Ishikawa (cell line): ENCODE measurements around the gene NUP210.

Experiments
- CEBPB ChIP-seq: IDR thresholded peaks from 2 replicates; pipeline ENCODE4 v1.6.1; 2012
- CREB1 ChIP-seq: IDR thresholded peaks from 2 replicates; pipeline ENCODE4 v1.6.1; 2012; ENCODE audit warnings: low read depth
- EGR1 ChIP-seq: IDR thresholded peaks from 2 replicates; pipeline ENCODE4 v1.6.1; 2012
- EP300 ChIP-seq: IDR thresholded peaks from 2 replicates; pipeline ENCODE4 v1.6.1; 2012; ENCODE audit warnings: borderline replicate concordance
- FOXM1 ChIP-seq: IDR thresholded peaks from 2 replicates; pipeline ENCODE4 v1.6.1; 2012; ENCODE audit warnings: low read depth, borderline replicate concordance
- MAX ChIP-seq: IDR thresholded peaks from 2 replicates; pipeline ENCODE4 v1.6.1; 2012
- NFIC ChIP-seq: IDR thresholded peaks from 2 replicates; pipeline ENCODE4 v1.6.1; 2012
- RAD21 ChIP-seq: IDR thresholded peaks from 2 replicates; pipeline ENCODE4 v1.6.1; 2012; ENCODE audit warnings: low read depth
- TAF1 ChIP-seq: IDR thresholded peaks from 2 replicates; pipeline ENCODE4 v1.6.1; 2012; ENCODE audit warnings: low read depth, mild to moderate bottlenecking
- TCF12 ChIP-seq: IDR thresholded peaks from 2 replicates; pipeline ENCODE4 v1.6.1; 2012; ENCODE audit warnings: low read depth
- TEAD4 ChIP-seq: IDR thresholded peaks from 2 replicates; pipeline ENCODE4 v1.6.1; 2012
- USF1 ChIP-seq: IDR thresholded peaks from 2 replicates; pipeline ENCODE4 v1.6.1; 2012
- YY1 ChIP-seq: IDR thresholded peaks from 2 replicates; pipeline ENCODE4 v1.6.1; 2012; ENCODE audit warnings: low read depth
- ZBTB7A ChIP-seq: IDR thresholded peaks from 2 replicates; pipeline ENCODE4 v1.6.1; 2012; ENCODE audit warnings: low read depth
- TF ChIP-seq, protein P1 (sequence below): IDR thresholded peaks from 2 replicates; pipeline ENCODE4 v1.6.1; 2012; ENCODE audit warnings: low read depth, mild to moderate bottlenecking

NUP210 gene

GRCh38 chr3:13451301-13451673 lies 31.2 kb upstream of the NUP210 start:
- TF ChIP-seq ZBTB7A: no peak
- TF ChIP-seq CEBPB: no peak
- TF ChIP-seq TEAD4: no peak
- TF ChIP-seq RAD21: no peak
- no peak for TF ChIP-seq NFIC
- no peak for TF ChIP-seq TAF1
- TF ChIP-seq USF1: no peak
- peak; percentile 21; the same call in 1 of the 2 replicates for TF ChIP-seq MAX

DNA sequence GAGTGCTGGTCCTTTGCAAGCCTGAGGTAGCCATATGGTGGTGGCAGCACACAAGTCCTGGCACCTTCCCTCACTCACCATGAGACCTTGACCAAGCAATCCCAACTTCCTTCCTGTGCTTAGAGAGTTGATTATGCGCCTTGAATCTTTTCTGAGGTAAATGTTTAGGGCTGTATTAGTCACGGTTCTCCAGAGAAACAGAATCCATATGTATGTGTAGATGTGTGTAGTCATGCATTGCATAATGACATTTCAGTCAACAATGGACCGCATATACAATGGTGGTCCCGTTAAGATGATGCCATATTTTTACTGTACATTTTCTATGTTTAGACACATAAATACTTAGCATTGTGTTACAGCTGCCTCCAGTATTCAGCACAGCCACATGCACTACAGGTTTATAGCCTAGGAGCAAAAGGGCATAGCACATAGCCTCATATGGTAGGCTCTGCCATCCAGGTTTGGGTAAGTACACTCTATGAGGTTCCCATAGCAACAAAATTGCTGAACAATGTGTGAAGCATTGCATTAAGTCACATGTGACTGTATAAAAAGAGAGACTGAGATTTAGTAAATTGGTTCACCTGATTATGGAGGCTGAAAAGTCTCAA lies 20.2 kb upstream of the NUP210 start:
- TF ChIP-seq MAX (no peak), NFIC (no peak), TAF1 (no peak), TEAD4 (no peak), CREB1 (no peak), YY1 (no peak), RAD21 (no peak), EP300 (no peak), EGR1 (no peak), ZBTB7A (no peak), USF1 (no peak), TCF12 (no peak)
- TF ChIP-seq, protein P1, sequence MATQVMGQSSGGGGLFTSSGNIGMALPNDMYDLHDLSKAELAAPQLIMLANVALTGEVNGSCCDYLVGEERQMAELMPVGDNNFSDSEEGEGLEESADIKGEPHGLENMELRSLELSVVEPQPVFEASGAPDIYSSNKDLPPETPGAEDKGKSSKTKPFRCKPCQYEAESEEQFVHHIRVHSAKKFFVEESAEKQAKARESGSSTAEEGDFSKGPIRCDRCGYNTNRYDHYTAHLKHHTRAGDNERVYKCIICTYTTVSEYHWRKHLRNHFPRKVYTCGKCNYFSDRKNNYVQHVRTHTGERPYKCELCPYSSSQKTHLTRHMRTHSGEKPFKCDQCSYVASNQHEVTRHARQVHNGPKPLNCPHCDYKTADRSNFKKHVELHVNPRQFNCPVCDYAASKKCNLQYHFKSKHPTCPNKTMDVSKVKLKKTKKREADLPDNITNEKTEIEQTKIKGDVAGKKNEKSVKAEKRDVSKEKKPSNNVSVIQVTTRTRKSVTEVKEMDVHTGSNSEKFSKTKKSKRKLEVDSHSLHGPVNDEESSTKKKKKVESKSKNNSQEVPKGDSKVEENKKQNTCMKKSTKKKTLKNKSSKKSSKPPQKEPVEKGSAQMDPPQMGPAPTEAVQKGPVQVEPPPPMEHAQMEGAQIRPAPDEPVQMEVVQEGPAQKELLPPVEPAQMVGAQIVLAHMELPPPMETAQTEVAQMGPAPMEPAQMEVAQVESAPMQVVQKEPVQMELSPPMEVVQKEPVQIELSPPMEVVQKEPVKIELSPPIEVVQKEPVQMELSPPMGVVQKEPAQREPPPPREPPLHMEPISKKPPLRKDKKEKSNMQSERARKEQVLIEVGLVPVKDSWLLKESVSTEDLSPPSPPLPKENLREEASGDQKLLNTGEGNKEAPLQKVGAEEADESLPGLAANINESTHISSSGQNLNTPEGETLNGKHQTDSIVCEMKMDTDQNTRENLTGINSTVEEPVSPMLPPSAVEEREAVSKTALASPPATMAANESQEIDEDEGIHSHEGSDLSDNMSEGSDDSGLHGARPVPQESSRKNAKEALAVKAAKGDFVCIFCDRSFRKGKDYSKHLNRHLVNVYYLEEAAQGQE: no peak

DNA sequence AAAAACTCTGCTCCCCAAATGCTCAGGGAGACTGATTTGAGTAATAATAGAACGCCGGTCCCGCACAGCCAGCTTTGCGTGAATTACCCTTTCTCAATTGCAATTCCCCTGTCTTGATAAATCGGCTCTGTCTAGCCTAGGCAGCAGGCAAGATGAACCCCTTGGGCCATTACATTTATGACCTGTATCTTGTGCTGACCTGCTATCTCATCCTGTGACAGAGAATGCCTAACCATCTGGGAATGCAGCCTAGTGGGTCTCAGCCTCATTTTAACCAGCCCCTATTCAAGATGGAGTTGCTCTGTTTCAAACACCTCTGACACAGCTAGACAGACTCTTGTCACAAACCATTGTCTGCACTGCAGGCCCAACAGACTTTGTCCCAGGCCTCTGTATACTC lies 13.8 kb upstream of the NUP210 start:
- TF ChIP-seq TCF12 (no peak), TEAD4 (no peak), RAD21 (no peak), FOXM1 (no peak), EP300 (no peak), CREB1 (no peak), MAX (no peak), CEBPB (no peak), YY1 (no peak), ZBTB7A (no peak), TAF1 (no peak), USF1 (no peak), NFIC (no peak), EGR1 (no peak)
- TF ChIP-seq, protein P1: no peak

DNA sequence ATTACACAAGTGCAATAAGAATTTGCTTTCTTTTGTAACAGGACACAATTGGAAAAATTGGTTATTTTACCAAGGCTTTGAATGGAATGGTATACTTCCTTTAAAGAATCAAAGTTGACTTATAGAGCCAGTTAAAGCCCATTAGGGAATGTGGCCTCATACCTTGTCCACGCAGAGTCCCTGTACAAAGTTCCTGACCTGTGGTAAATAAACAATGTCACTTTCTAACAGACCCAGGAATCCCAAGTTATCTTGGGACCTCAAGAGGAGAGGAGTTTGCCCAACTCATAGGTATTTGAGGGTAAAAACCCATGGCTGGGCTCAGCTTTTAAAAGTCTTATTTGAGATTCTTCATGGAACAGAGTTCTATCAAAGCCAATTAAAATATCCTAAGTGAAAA lies 12.0 kb upstream of the NUP210 start:
- TF ChIP-seq TCF12: no peak
- TF ChIP-seq EGR1: no peak
- TF ChIP-seq, protein P1: no peak
- no peak for TF ChIP-seq USF1
- TF ChIP-seq ZBTB7A: no peak
- no peak for TF ChIP-seq FOXM1
